Measurements from ENCODE around the gene ZNF529.
A peak's percentile ranks its signal among the peaks of the same experiment; 100 is the strongest.

Gene ZNF529

DNA sequence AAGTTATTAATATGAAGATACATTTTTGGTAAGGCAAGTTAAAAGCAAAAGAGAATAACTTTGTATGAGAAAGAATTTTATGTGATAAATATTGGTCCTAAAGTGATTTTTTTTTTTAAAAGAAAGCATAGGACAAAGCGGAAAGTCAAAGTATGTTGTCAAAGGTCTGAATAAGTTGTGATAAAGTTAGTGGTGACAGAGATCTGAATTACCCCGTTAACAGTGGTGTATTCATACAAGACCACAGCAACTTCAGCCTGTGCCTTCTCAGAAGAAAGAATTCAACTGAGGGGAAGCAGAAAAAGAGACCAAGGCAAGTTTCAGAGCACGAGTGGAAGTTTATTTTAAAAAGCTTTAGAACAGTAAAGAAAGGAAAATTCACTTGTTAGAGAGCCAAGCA, 64.8 kb downstream of the ZNF529 start:
- DNase-seq: no peak

- DNase-seq: no peak
Measured at GRCh38 chr19:36501973-36502372, 71.1 kb downstream of the ZNF529 start.

- peak; percentile 19 for DNase-seq
Measured at GRCh38 chr19:36497001-36497400, 76.1 kb downstream of the ZNF529 start.
